Measurements from ENCODE around the gene TPI1. TPM values are rescaled to one million over a fixed set of nuclear protein-coding genes. Genes with fewer than 3 reads are reported as not detected.
A peak's percentile ranks its signal among the peaks of the same experiment; 100 is the strongest.

TPI1 gene
- total RNA-seq, 2 experiments from 2014 or later: 608 to 801 TPM

- peaks cover 44% of the 10 kb centered on the region for H3K36me3 ChIP-seq (ENCODE audit: insufficient read depth, low read length)
- peaks cover 57% of the 10 kb centered on the region for H3K4me1 ChIP-seq (ENCODE audit: insufficient read depth, low read length, poor library complexity, severe bottlenecking)
- ChIA-PET POLR2A (interaction anchor here (0.7 to 2.6 kb wide), 5 partner anchors 11 to 208 kb away, joined by 3 to 19 read pairs (median 3); partner anchors contain the start of genes CDCA3 and USP5), CTCF (ENCODE audit: unreplicated experiment) (interaction anchor here (1.3 to 2.8 kb wide), 2 partner anchors 20 to 118 kb away, joined by 5 to 17 read pairs; partner anchors contain the start of gene MLF2)
- no peaks in the 10 kb centered on the region for H3K9me3 ChIP-seq (ENCODE audit: low read length)
- no peak overlapping the region for H2AFZ ChIP-seq (ENCODE audit: low read length)
- intact Hi-C loops (cut with micrococcal nuclease; ENCODE audit: unreplicated experiment): loop anchor here (5.0 kb wide), 3 partner anchors 91 to 321 kb away; partner anchors contain the start of gene C1RL
- H3K9me2 ChIP-seq (ENCODE audit: insufficient read depth, low read length): no peaks in the 10 kb centered on the region
- H3K79me2 ChIP-seq (ENCODE audit: insufficient read depth, low read depth, low read length): peaks cover 22% of the 10 kb centered on the region; the same call in 1 of the 2 replicates
- BruUV-seq (replicated peaks): no TSS peak
- TF ChIP-seq EZH2phosphoT487 (IDR thresholded peaks at IDR 0.05; ENCODE audit: borderline replicate concordance, low read depth, low read length): no peak
- no peak for TF ChIP-seq CTCF (conservative IDR thresholded peaks at IDR 0.05; ENCODE audit: low read length)
- H4K20me1 ChIP-seq (ENCODE audit: insufficient read depth, low read length): 0 out of 2 replicates have a peak, but pooled peaks cover 10% of the 10 kb centered on the region
- peak overlapping the region; percentile 77 for H3K4me3 ChIP-seq (ENCODE audit: low read depth, low read length, poor library complexity, severe bottlenecking)
- H3K4me2 ChIP-seq (ENCODE audit: low read length): peak overlapping the region; percentile 99
- peak overlapping the region; percentile 60 for H3K27ac ChIP-seq (ENCODE audit: low read depth, low read length, poor library complexity, severe bottlenecking)
- DNase-seq (ENCODE audit: low spot score): peak; percentile 26
Measured at GRCh38 chr12:6871052-6871957, 4.0 kb downstream of the TPI1 start.

- Histone ChIP-seq H3K27ac (ENCODE audit: low read depth, low read length, poor library complexity, severe bottlenecking) (peak overlapping the region; percentile 60), H3K4me1 (ENCODE audit: insufficient read depth, low read length, poor library complexity, severe bottlenecking) (peaks cover 49% of the 10 kb centered on the region), H4K20me1 (ENCODE audit: insufficient read depth, low read length) (0 out of 2 replicates have a peak, but pooled peaks cover 10% of the 10 kb centered on the region), H3K79me2 (ENCODE audit: insufficient read depth, low read depth, low read length) (peaks cover 22% of the 10 kb centered on the region; the same call in 1 of the 2 replicates), H2AFZ (ENCODE audit: low read length) (no peak overlapping the region), H3K9me2 (ENCODE audit: insufficient read depth, low read length) (no peaks in the 10 kb centered on the region), H3K4me2 (ENCODE audit: low read length) (peak overlapping the region; percentile 99), H3K9me3 (ENCODE audit: low read length) (no peaks in the 10 kb centered on the region), H3K4me3 (ENCODE audit: low read depth, low read length, poor library complexity, severe bottlenecking) (peak overlapping the region; percentile 77), H3K36me3 (ENCODE audit: insufficient read depth, low read length) (peaks cover 47% of the 10 kb centered on the region)
- DNase-seq (ENCODE audit: low spot score): peak; percentile 87
- POLR2A ChIA-PET: interaction anchor here (0.6 to 2.6 kb wide), 15 partner anchors 10 to 148 kb away, joined by 3 to 19 read pairs (median 3); partner anchors contain the start of genes C12orf57, CDCA3, LPCAT3 and RNU7-1
- BruUV-seq (replicated peaks): TSS peak; percentile 65
- intact Hi-C loops (cut with micrococcal nuclease; ENCODE audit: unreplicated experiment): loop anchor here (1.0 to 5.0 kb wide), 8 partner anchors 19 to 320 kb away; partner anchors contain the start of genes C1RL, ENO2, LPCAT3 and USP5
- CTCF ChIA-PET (ENCODE audit: unreplicated experiment): interaction anchor here (0.6 to 2.8 kb wide), 10 partner anchors 10 to 119 kb away, joined by 3 to 17 read pairs (median 4); partner anchors contain the start of genes CDCA3, MLF2 and USP5
- TF ChIP-seq EZH2phosphoT487 (IDR thresholded peaks at IDR 0.05; ENCODE audit: borderline replicate concordance, low read depth, low read length) (no peak), CTCF (conservative IDR thresholded peaks at IDR 0.05; ENCODE audit: low read length) (peak; percentile 92)
Measured at GRCh38 chr12:6872073-6873048, 5.0 kb downstream of the TPI1 start.
